Effector memory CD4-positive, alpha-beta T cell (primary cell): ENCODE data around the gene SMG6.
"Not testable (repeated sequence)": the region's sequence is repeated elsewhere in the genome, so short reads cannot be mapped to it uniquely, and the experiment has no call there.

Source experiments
- DNase-seq, 3 donors: peaks; one replicate each; pipeline ENCODE4 v3.0.0-alpha.2; 2020
- H3K27ac ChIP-seq: 2 replicates; pipeline ENCODE4 v1.7.0; 2013; ENCODE audit warnings: mild to moderate bottlenecking, low read length, moderate library complexity; ENCODE audit not compliant: insufficient read depth, poor library complexity, severe bottlenecking
- H3K27me3 ChIP-seq: replicated peaks from 2 replicates; pipeline ENCODE4 v1.7.0; 2013; ENCODE audit warnings: mild to moderate bottlenecking, low read length; ENCODE audit not compliant: insufficient read depth, control insufficient read depth, poor library complexity, severe bottlenecking
- H3K36me3 ChIP-seq: 2 replicates; pipeline ENCODE4 v1.7.0; 2013; ENCODE audit warnings: mild to moderate bottlenecking, low read length, moderate library complexity; ENCODE audit not compliant: control insufficient read depth, insufficient read depth
- H3K4me1 ChIP-seq: 2 replicates; pipeline ENCODE4 v1.7.0; 2013; ENCODE audit warnings: low read length, mild to moderate bottlenecking; ENCODE audit not compliant: control insufficient read depth, insufficient read depth, poor library complexity, severe bottlenecking
- H3K4me3 ChIP-seq: 2 replicates; pipeline ENCODE4 v1.7.0; 2013; ENCODE audit warnings: low read length, low read depth, mild to moderate bottlenecking; ENCODE audit not compliant: insufficient read depth, poor library complexity, severe bottlenecking
- H3K9me3 ChIP-seq: 2 replicates; pipeline ENCODE4 v1.7.0; 2013; ENCODE audit warnings: mild to moderate bottlenecking, low read length, moderate library complexity; ENCODE audit not compliant: control insufficient read depth

SMG6 gene

DNA sequence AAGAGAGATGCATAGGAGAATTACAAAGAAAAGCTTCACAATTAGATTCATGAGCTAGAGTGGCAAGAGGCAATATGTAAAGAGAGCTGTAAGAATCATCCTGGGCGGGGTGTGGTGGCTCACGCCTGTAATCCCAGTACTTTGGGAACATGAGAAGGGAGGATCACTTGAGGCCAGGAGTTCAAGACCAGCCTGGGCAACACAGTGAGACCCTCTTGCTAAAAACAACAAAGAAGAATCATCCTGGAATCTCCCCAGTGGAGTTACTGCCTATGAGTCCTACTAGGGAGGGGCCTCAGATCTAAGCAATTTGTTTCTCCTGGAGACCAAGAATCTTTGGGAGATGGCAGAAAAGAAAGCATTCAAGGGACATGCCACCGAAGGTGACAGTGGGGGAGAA lies 129.6 kb downstream of the SMG6 start:
- no peaks in the 10 kb centered on the region for H3K27me3 ChIP-seq
- H3K9me3 ChIP-seq, result no peaks in the 10 kb centered on the region
- H3K27ac ChIP-seq, result no peak overlapping the region
- H3K4me1 ChIP-seq, result no peaks in the 10 kb centered on the region
- no peak for DNase-seq
- peaks cover 59% of the 10 kb centered on the region for H3K36me3 ChIP-seq
- H3K4me3 ChIP-seq, result no peak overlapping the region

DNA sequence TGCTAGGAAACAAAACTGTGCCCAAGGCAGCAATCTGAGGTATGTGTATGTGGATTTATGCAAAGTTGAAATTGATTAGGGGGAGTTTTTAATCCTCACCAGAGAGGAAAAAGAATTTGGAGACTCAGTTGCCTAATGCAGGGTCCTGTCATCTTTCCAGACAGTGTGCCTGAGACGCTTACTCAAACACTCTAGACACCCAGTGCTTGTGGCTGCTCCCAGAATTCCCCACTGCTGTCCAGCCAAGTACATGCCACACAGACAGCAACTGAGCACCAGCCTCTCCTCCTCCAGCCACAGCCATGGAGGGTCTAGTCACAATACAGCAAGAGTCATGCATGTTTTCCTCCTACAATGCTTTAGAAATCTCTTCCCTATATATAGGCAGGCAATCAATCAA lies 130.6 kb downstream of the SMG6 start:
- H3K4me1 ChIP-seq, result no peaks in the 10 kb centered on the region
- no peak overlapping the region for H3K27ac ChIP-seq
- no peaks in the 10 kb centered on the region for H3K27me3 ChIP-seq
- peaks cover 59% of the 10 kb centered on the region for H3K36me3 ChIP-seq
- no peak for DNase-seq
- no peaks in the 10 kb centered on the region for H3K9me3 ChIP-seq
- no peak overlapping the region for H3K4me3 ChIP-seq

DNA sequence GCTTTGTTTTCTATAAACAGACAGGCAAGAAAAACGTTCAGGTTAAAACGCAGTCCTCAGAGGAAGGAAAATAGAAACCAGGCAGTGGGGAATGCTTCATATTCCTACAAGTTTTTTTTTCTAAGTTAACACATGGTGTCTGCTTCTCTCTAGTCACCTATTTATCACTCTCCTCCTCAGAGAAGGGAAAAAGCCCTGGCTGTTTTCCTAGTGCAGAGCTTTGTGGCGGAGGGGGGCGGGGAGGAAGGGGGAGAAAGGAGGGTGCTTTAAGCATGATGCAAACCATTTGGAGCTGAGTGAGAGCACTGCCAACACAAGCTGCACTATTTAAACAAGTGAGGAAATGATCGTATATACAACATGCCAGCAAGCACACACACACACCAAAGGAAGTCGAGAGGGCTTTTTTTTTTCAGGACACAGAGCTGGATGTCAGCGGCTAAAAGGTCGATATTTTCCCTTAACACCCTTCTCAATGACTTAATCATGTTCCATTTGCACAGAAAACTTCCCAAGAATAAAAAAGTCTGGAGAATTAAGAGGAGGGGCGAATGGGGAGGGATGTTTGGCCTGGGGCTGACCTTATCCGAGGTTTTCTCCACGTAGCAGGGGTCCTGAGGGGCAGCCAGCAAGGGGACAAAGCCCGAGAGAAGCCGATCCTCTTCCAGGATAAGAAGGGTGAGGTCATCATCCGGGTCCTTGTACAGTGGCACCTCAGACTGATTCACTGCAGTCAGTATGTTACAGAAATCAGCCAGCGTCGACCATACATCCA lies 131.3 kb downstream of the SMG6 start:
- Histone ChIP-seq H3K27ac (no peak overlapping the region), H3K4me1 (no peaks in the 10 kb centered on the region), H3K27me3 (no peaks in the 10 kb centered on the region), H3K36me3 (peaks cover 54% of the 10 kb centered on the region), H3K9me3 (no peaks in the 10 kb centered on the region), H3K4me3 (no peak overlapping the region)
- DNase-seq, result no peak

DNA sequence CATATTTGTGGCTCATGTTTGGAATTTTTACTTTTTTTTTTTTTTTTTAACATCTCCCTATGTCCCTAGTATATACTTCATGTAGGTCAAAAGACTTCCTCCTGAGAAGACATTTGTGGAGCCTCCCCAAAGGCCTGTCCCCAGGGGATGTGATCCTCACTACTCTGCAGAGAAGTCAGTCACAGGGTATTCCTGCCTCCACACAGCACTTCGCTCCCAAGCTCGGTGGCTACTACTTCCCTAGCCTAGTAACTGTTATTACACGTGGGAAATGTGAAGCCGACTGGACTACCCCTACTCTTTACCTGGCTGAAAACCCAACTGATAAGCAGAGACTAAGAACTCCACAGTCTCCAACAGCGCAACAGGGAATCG lies 131.9 kb downstream of the SMG6 start:
- H3K36me3 ChIP-seq, result peaks cover 50% of the 10 kb centered on the region
- no peaks in the 10 kb centered on the region for H3K27me3 ChIP-seq
- no peaks in the 10 kb centered on the region for H3K4me1 ChIP-seq
- no peak overlapping the region for H3K4me3 ChIP-seq
- DNase-seq, result no peak
- no peaks in the 10 kb centered on the region for H3K9me3 ChIP-seq
- no peak overlapping the region for H3K27ac ChIP-seq

DNA sequence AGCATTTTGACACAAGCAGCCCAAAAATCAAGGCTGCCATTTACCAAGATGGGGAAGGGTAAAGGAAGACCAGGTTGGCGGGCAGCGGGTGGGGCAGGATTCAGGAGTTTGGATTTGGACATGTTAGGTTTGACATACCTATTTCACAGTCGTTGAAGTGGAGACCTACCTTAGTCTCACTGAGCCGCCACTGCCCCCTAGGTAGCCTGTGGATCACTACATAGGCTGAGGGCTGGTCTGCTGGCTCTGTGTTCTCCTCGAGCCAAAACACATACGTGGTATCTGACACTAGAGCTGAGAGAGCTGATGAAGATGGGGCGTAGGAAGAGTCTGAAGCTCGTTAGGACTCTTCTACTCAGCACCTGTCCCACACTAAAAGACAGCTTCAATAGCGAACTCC lies 133.6 kb downstream of the SMG6 start:
- no peaks in the 10 kb centered on the region for H3K27me3 ChIP-seq
- no peaks in the 10 kb centered on the region for H3K4me1 ChIP-seq
- peaks cover 45% of the 10 kb centered on the region for H3K36me3 ChIP-seq
- H3K4me3 ChIP-seq, result no peak overlapping the region
- no peak overlapping the region for H3K27ac ChIP-seq
- no peaks in the 10 kb centered on the region for H3K9me3 ChIP-seq
- no peak for DNase-seq

DNA sequence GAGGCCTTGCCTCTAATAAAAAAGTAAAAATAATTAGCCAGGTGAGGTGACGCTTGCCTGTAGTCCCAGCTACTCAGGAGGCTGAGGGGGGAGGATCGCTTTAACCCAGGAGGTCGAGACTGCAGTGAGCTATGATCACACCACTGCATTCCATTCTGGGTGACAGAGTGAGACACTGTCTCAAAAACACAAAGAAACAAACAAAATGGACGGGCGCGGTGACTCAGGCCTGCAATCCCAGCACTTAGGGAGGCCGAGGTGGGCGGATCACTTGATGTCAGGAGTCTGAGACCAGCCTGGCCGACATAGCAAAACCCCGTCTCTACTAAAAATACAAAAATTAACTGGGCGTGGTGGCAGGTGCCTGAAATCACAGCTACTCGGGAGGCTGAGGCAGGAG lies 137.9 kb downstream of the SMG6 start:
- H3K36me3 ChIP-seq, result peaks cover 25% of the 10 kb centered on the region
- H3K4me3 ChIP-seq, H3K27me3 ChIP-seq, H3K27ac ChIP-seq, H3K9me3 ChIP-seq, DNase-seq, H3K4me1 ChIP-seq: not testable (repeated sequence)

DNA sequence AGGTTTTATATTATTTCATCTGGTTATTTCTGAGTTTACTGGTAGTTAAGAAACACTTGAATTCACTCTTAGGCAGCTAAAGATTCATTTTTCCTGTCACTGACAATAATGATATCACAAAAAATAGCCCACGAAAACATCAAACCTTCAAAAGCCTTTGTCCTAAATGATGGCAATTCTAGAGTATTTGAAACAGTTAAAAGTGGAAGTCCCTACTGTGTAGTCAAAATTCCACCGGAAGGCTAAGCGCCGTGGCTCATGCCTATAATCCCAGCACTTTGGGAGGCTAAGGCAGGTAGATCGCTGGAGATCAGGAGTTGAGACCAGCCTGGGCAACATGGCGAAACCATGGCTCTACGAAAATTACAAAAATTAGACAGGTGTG lies 145.2 kb downstream of the SMG6 start:
- Histone ChIP-seq H3K9me3 (no peaks in the 10 kb centered on the region), H3K36me3 (peaks cover 11% of the 10 kb centered on the region), H3K27ac (no peak overlapping the region), H3K4me3 (no peak overlapping the region), H3K4me1 (no peaks in the 10 kb centered on the region), H3K27me3 (no peaks in the 10 kb centered on the region)
- DNase-seq, result no peak

DNA sequence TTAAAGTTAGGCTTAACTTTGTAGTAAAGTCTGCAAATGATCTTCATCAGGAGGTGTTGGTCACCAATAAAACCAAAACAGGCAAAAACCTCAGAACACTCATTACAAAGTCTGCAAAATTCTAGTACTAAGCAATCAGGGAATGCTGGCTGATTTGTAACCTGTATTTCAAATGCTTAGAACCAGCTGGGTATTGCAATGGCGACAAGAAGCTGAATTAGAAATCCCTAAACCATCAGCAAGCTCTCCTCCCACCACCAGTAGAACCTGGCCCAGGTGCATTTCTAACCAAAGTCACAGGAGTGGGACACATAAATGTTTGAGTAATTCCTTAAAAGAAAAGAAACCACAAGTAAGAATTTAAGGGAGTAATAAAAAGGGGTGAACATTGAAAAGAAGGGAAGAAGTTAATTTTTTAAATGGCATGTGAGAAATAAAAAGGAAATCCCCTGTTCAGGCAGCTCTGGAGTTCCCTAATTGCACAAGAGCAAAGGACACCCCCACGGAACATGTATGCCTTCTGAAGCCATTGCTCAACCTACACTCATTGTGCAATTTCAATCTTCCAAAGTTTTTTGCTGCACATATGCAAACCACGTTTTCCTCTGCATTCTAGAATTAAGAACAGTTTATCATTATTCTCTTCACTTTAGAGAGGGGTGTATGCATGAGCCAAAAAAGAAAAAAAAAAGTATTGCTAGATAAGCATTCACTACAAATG lies 145.8 kb downstream of the SMG6 start:
- Histone ChIP-seq H3K4me3 (no peak overlapping the region), H3K27me3 (no peaks in the 10 kb centered on the region), H3K4me1 (no peaks in the 10 kb centered on the region), H3K27ac (no peak overlapping the region), H3K9me3 (no peaks in the 10 kb centered on the region), H3K36me3 (peaks cover 8% of the 10 kb centered on the region)
- no peak for DNase-seq

DNA sequence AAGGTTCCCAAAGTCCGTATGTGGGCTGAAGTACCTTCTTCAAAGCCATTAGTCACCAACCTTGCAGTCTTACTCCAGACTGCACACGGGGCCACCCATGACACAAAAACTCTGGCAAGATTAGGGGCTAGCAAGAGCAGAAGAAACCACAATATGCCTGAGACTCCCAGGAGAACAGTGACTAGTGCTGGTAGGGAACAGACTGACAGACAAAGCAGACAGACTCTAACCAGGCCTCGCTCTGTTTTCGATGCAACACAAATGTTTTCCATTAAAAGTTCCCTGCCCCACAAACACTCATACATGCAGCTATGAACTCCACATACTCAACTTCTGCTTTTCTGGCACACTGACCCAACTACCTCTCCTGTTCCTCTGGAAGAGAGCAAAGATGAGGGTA lies 146.5 kb downstream of the SMG6 start:
- Histone ChIP-seq H3K36me3 (peaks cover 8% of the 10 kb centered on the region), H3K9me3 (no peaks in the 10 kb centered on the region), H3K27me3 (no peaks in the 10 kb centered on the region), H3K4me1 (no peaks in the 10 kb centered on the region), H3K4me3 (no peak overlapping the region), H3K27ac (no peak overlapping the region)
- no peak for DNase-seq

DNA sequence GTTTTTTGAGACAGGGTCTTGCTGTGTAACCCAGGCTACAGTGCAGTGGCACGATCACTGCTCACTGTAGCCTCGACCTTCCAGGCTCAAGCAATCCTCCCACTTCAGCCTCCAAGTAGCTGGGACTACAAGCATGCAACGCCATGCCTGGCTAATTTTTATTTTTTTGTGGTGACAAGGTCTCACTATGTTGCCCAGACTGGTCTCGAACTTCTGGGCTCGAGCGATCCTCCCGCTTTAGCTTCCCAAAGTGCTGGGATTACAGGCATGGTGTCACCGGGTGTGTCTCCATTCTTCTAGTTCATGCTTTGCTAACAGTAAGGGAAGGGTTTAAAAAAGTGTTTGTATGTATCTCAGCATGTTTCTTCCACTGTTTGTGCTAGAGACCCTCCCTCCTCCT lies 146.9 kb downstream of the SMG6 start:
- no peaks in the 10 kb centered on the region for H3K27me3 ChIP-seq
- peaks cover 8% of the 10 kb centered on the region for H3K36me3 ChIP-seq
- no peak for DNase-seq
- H3K4me1 ChIP-seq, result no peaks in the 10 kb centered on the region
- no peak overlapping the region for H3K27ac ChIP-seq
- no peak overlapping the region for H3K4me3 ChIP-seq
- no peaks in the 10 kb centered on the region for H3K9me3 ChIP-seq
